Large intestine (tissue), 3 donors: ENCODE measurements around the gene EEA1. TPM values are rescaled to one million over a fixed set of nuclear protein-coding genes. Genes with fewer than 3 reads are reported as not detected.

ENCODE experiments used
- DNase-seq, 2 donors: peaks; one replicate each; pipeline versions ENCODE4 v3.0.0 to v3.0.0-alpha.2; 2013
- H3K27ac ChIP-seq: one replicate; pipeline ENCODE4 v1.5.1; 2013; ENCODE audit warnings: low read length
- H3K27me3 ChIP-seq: 2 replicates; pipeline ENCODE4 v1.6.1; 2013; ENCODE audit warnings: low read length; ENCODE audit not compliant: control insufficient read depth, insufficient read depth
- H3K36me3 ChIP-seq: 2 replicates; pipeline ENCODE4 v1.6.1; 2013; ENCODE audit warnings: low read length; ENCODE audit not compliant: control insufficient read depth, insufficient read depth
- H3K4me1 ChIP-seq: one replicate; pipeline ENCODE4 v1.6.1; 2013; ENCODE audit warnings: low read length; ENCODE audit not compliant: control insufficient read depth, insufficient read depth
- H3K4me3 ChIP-seq: one replicate; pipeline ENCODE4 v1.5.1; 2013; ENCODE audit warnings: low read length
- H3K9me3 ChIP-seq: one replicate; pipeline ENCODE4 v1.6.1; 2013; ENCODE audit warnings: mild to moderate bottlenecking, low read depth, low read length, moderate library complexity; ENCODE audit not compliant: control insufficient read depth
- WGBS: methylation state at CpG from one replicate; pipeline ENCODE4 v1.1.5; 2013; ENCODE audit warnings: low lambda C conversion rate; ENCODE audit not compliant: insufficient coverage; 5-methylcytosine and 5-hydroxymethylcytosine counted together
- polyA plus RNA-seq: library from polyadenylated mRNA; unstranded; fragments of 120-200 nt; gene quantifications from one replicate; pipeline ENCODE4 v1.2.1, GENCODE V29; 2013

The EEA1 gene
- polyA plus RNA-seq, 1 donor, result 15.5 TPM

DNA sequence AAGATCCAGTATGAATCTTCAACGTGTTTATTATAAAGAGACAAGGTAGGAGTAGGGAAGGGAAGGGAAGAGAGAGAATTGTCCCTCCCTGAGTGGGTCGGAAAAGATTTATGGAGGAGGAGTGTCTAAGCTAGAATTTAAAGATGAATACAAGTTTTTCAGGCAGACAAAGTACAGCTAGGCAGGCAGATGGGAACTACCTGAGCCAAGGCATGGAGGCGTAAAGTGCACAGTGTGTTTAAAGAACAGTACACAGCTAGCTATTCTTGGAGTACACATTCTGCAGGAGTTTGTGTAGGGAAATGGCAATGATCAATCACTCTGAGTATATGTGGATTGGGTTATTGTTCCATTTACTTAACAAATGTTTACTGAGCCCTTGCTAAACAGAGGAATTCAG, 206.2 kb downstream of the EEA1 start:
- Histone ChIP-seq H3K36me3 (no peaks in the 10 kb centered on the region), H3K9me3 (no peaks in the 10 kb centered on the region), H3K4me1 (no peaks in the 10 kb centered on the region), H3K27me3 (no peaks in the 10 kb centered on the region), H3K4me3 (no peak overlapping the region), H3K27ac (no peak overlapping the region)
- WGBS, result no CpG with 5 or more reads among the region's 3 CpGs
- no peak for DNase-seq

DNA sequence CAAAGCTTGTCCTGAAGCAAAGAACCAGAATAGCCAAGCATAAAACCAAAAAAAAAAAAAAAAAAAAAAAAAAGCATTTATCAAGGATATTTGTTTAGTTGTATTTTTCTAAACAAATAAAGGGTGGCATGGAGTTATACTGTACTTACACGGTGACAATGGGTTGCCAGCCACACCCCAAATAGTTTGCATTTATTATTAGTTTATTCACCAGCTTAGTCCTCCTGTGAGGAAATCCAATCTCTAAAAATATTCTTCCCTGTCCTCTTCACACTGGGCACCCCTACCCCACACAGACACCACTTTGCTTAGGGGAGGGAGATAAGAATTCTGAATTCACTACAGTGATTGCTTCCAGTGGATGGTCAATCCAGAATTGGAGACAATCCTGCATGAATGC, 207.4 kb downstream of the EEA1 start:
- no peaks in the 10 kb centered on the region for H3K36me3 ChIP-seq
- H3K9me3 ChIP-seq, result no peaks in the 10 kb centered on the region
- no peak overlapping the region for H3K4me3 ChIP-seq
- no peaks in the 10 kb centered on the region for H3K4me1 ChIP-seq
- WGBS, result no CpG with 5 or more reads among the region's 1 CpG
- no peak overlapping the region for H3K27ac ChIP-seq
- no peak for DNase-seq
- no peaks in the 10 kb centered on the region for H3K27me3 ChIP-seq

DNA sequence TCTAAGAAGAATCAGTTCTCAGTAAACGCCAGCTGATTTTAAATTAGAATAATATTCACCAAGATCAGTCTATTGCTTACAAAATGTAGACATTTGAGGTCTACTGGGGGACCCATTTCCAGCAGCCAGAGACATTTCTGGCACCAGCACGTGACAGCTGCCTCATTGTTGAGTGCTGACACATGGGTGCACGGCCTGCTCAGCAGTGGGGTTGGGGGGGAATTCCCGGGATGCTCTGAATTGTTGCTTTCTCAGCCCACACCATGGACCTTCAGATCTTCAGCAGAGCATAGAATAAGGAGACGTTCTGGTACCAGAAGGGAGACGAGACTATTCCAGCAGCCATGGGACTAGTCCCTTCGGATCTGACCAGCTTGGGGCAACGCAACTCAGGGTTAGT, 208.0 kb downstream of the EEA1 start:
- DNase-seq, result no peak
- no peaks in the 10 kb centered on the region for H3K36me3 ChIP-seq
- WGBS, result 80% methylated on average over 2 of the region's 8 CpGs
- H3K9me3 ChIP-seq, result no peaks in the 10 kb centered on the region
- H3K4me1 ChIP-seq, result no peaks in the 10 kb centered on the region
- H3K27ac ChIP-seq, result no peak overlapping the region
- H3K27me3 ChIP-seq, result no peaks in the 10 kb centered on the region
- H3K4me3 ChIP-seq, result no peak overlapping the region

Other genes starting within 250 kb of the EEA1 start
- 0.54 TPM for gene PLEKHG7, start 226.3 kb downstream of the EEA1 start, polyA plus RNA-seq